Choroid plexus epithelial cell (primary cell): ENCODE results near the gene TRIM9.
"Not testable (repeated sequence)": the region's sequence is repeated elsewhere in the genome, so short reads cannot be mapped to it uniquely, and the experiment has no call there.

Source experiments
- DNase-seq: peaks from one replicate; pipeline ENCODE4 v3.0.0-alpha.2; 2010; ENCODE audit warnings: low read depth
- H3K4me3 ChIP-seq: 2 replicates; pipeline ENCODE4 v1.5.1; 2011; ENCODE audit warnings: low read depth, mild to moderate bottlenecking, control low read depth, low read length, moderate library complexity
- TF ChIP-seq, protein P1 (sequence below): conservative IDR thresholded peaks from 2 replicates; pipeline ENCODE4 v1.5.1; 2011; ENCODE audit warnings: low read depth, mild to moderate bottlenecking, control low read depth, inconsistent platforms, low read length, moderate library complexity

The TRIM9 gene

DNA sequence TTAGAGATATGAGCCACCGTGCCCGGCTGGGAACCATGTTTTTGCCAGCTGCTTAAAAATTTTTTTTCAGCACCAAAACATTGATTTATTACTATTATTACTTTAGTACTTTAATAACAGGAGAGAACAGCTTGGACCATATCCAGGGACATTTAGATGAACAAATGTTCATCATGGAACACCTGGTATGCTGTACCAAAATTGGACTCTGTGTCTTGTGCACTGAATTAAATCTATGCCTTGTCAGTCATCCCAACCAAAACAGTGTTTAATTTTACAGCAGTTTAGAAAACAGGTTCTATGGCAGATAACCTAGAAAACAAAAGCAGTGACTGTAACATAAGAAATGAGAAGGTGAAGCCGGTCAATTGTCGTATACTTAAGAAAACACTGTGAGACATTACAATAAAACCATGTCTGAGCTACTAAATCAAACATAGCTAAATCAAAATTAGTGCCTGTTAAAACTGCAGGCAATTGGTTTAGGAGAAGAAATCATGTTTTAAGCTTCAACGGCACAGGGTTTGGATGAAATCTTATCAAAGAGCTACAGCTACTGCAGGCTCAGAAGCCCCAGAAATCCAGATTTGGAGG lies 92.4 kb downstream of the TRIM9 start:
- TF ChIP-seq, protein P1, sequence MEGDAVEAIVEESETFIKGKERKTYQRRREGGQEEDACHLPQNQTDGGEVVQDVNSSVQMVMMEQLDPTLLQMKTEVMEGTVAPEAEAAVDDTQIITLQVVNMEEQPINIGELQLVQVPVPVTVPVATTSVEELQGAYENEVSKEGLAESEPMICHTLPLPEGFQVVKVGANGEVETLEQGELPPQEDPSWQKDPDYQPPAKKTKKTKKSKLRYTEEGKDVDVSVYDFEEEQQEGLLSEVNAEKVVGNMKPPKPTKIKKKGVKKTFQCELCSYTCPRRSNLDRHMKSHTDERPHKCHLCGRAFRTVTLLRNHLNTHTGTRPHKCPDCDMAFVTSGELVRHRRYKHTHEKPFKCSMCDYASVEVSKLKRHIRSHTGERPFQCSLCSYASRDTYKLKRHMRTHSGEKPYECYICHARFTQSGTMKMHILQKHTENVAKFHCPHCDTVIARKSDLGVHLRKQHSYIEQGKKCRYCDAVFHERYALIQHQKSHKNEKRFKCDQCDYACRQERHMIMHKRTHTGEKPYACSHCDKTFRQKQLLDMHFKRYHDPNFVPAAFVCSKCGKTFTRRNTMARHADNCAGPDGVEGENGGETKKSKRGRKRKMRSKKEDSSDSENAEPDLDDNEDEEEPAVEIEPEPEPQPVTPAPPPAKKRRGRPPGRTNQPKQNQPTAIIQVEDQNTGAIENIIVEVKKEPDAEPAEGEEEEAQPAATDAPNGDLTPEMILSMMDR, result no peak
- no peak for DNase-seq
- no peak overlapping the region for H3K4me3 ChIP-seq

DNA sequence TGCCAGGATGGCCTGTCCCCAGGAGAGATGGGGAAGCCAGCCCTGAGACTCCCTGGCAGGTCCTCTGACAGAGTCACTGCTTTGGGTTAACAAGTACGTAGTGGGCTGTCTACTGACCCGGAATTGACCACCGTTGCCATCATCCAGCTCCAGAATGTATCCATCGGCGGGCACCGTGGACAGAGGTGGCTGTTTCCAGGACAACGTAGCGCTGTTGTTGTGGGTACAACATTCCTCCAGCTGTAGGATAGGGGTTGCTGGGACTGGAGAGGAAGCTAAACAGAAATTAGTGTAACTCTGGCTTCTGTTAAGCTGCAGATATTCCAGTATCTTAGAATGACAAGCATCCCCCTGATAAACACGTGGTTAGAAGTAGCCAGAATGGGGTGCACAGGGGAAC lies 94.3 kb downstream of the TRIM9 start:
- TF ChIP-seq, protein P1, result no peak
- no peak overlapping the region for H3K4me3 ChIP-seq
- DNase-seq, result no peak

DNA sequence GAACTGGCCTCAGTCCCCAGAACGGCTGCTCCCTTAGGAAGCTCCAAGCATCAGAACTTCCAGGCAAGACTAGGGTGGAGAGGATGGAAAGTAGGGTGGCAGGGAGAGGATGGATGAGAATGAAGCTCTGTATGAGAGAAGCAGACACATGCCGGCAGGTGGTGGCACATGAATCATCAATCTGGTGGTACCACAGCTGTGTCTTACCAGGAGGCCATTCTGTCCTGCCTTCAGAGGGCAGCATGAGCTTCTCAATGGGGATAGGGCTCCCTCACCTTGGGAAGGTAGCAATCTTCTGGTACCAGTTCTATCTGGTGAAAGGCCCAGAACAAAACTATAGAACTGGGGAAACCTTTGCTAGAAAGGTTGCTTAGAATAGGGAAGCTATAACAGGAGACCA lies 95.2 kb downstream of the TRIM9 start:
- H3K4me3 ChIP-seq, result no peak overlapping the region
- TF ChIP-seq, protein P1, result no peak
- no peak for DNase-seq

DNA sequence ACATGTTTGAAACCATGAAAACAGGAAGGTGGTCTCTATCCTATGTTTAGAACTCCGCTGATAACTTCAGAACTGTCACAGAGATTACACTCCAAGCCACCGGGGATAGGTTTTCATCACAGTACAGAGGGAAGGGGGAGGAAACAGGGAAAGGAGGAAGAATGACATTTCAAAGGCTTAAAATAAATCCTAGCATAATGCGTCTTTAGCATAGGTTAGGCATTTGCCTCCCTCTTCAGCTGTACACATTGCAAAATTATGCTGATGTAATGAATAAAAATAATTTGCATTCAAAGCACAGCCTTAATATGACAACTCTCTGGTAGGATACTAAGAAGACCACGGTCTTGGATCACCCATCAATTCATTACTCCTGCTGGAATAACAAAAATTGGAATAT lies 96.3 kb downstream of the TRIM9 start:
- TF ChIP-seq, protein P1, result no peak
- no peak for DNase-seq
- H3K4me3 ChIP-seq, result no peak overlapping the region

DNA sequence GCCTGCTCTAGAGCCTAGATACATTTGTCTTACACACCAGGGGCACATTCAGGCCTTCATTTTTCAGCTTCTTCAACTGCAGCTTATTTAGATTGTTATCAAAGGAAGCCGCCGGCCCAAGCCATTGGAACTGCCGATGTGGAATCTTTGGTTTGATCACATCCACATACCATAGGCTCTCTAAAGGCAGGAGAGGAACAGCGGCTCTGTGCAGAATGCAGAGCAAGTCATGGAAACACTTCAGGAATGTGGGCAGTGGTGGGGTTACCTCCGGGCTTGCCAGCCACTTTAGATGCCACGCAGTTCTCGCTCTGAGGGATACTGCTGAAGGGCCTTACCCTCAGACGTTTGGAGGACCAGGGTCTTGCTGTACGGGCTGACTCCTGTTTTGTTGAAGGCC lies 97.2 kb downstream of the TRIM9 start:
- no peak overlapping the region for H3K4me3 ChIP-seq
- DNase-seq, result no peak
- TF ChIP-seq, protein P1, result no peak

DNA sequence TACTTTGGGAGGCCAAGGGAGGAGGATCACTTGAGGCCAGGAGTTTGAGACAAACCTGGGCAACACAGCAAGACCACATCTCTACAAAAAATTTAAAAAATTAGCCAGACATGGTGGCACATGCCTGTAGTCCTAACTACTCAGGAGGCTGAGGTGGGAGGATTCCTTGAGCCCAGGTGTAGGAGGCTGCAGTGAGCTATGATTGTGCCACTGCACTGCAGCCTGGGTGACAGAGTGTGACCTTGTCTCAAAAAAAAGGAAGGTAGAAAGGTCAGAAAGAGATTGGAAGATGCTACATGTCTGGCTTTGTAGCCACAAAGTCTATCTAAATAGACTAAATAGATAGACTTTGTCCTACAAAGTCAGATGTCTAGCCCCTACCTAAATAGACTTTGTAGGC lies 100.7 kb downstream of the TRIM9 start:
- not testable (repeated sequence) for DNase-seq, H3K4me3 ChIP-seq

DNA sequence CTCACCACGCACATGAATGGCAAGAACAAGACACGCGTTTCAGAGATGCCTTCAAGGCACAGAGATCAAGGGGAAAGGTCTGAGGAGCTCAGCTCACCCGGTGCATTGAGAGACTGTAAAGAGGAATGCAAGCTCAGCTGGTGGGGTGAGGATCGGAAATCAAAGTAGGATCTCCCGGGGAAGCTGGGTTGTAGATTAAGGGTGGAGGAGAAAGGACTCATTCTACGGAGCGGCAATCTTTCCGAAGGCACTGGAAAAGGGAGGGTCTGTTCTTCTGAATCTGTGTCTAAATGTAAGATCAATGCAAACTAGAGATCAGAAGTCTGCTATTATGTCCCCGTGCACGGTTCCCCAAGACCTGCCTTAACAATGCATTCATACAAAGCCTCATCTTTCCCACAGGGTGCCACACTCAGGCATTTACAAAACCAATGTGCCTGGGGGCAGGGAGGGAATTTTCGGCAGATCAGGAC lies 109.0 kb downstream of the TRIM9 start:
- DNase-seq, result no peak
- TF ChIP-seq, protein P1, result no peak
- no peak overlapping the region for H3K4me3 ChIP-seq
